NCI-H2171 treated with DMSO at 0.1 percent for 48 hours (cell line): Measurements from ENCODE around the gene DUSP2.
"Not testable (repeated sequence)": the region's sequence is repeated elsewhere in the genome, so short reads cannot be mapped to it uniquely, and the experiment has no call there.

Experiments
- DNase-seq: peaks from one replicate; lab custom pipeline; 2025; lab: John Stamatoyannopoulos, UW

DUSP2 gene

GRCh38 chr2:96146881-96147592 is 1.8 kb upstream of the DUSP2 start:
- peak; percentile 7 for DNase-seq

- DNase-seq, result no peak
These were observed 1.1 kb upstream of the DUSP2 start for GRCh38 chr2:96146153-96146880.

- no peak for DNase-seq
These were observed 560 bp upstream of the DUSP2 start for GRCh38 chr2:96145848-96146152.

GRCh38 chr2:96144481-96145035 is 682 bp downstream of the DUSP2 start:
- DNase-seq, result peak; percentile 21

GRCh38 chr2:96143848-96144480 is 1.3 kb downstream of the DUSP2 start:
- peak; percentile 69 for DNase-seq

- DNase-seq, result peak; percentile 3
These were observed 1.9 kb downstream of the DUSP2 start for GRCh38 chr2:96143231-96143847.

- DNase-seq, result no peak
These were observed 2.8 kb downstream of the DUSP2 start for GRCh38 chr2:96142217-96143113.

GRCh38 chr2:96141624-96141967 is 3.6 kb downstream of the DUSP2 start:
- not testable (repeated sequence) for DNase-seq

GRCh38 chr2:96140941-96141623 is 4.2 kb downstream of the DUSP2 start:
- no peak for DNase-seq

GRCh38 chr2:96139181-96139758 is 6.0 kb downstream of the DUSP2 start:
- no peak for DNase-seq

GRCh38 chr2:96138179-96139145 is 6.8 kb downstream of the DUSP2 start, which contains the start of gene ASTL:
Gene ASTL, minus strand, starts transcription at chr2:96138502. Its CDS starts 66 bp downstream, at chr2:96138436.
- peak; percentile 12 for DNase-seq

- no peak for DNase-seq
These were observed 7.7 kb downstream of the DUSP2 start for GRCh38 chr2:96137321-96138178.

GRCh38 chr2:96136129-96136720 is 9.0 kb downstream of the DUSP2 start:
- DNase-seq, result peak; percentile 5

GRCh38 chr2:96135621-96136020 is 9.6 kb downstream of the DUSP2 start:
- DNase-seq, result no peak

- no peak for DNase-seq
These were observed 10.1 kb downstream of the DUSP2 start for GRCh38 chr2:96135171-96135570.

GRCh38 chr2:96134421-96134820 is 10.8 kb downstream of the DUSP2 start:
- no peak for DNase-seq

- DNase-seq, result no peak
These were observed 13.2 kb downstream of the DUSP2 start for GRCh38 chr2:96131813-96132745.
